NT2/D1 (cell line): Measurements from ENCODE around the gene IL17A.

ENCODE experiments used
- SUZ12 ChIP-seq: IDR thresholded peaks from 2 replicates; pipeline ENCODE4 v1.6.1; 2011; ENCODE audit not compliant: insufficient read length, insufficient read depth; ENCODE audit errors: extremely low read depth
- YY1 ChIP-seq: IDR thresholded peaks from 2 replicates; pipeline ENCODE4 v1.6.1; 2011; ENCODE audit not compliant: insufficient read length, insufficient read depth
- ZNF274 ChIP-seq: IDR thresholded peaks from 2 replicates; pipeline ENCODE4 v1.6.1; 2011; ENCODE audit warnings: mild to moderate bottlenecking, low read depth, low read length

DNA sequence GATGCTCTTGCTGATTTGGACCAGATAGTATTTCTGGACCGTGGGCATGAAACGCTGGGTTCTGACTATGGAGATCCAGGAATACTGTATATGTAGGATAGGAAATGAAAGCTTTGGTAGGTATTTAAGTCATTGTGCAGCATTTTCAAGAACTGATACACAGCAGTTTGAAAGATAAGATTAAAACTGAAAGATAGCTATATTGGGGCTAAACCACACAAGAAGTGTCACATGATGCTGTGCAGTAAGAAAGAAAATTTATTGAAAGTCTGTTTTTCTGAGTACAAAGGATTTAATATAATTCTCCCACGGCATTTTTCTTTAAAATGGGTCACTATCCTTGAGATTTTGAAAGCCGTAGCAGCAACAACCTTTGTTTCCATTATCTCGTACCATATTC is 305 bp downstream of the IL17A start:
- TF ChIP-seq ZNF274 (no peak), YY1 (no peak), SUZ12 (no peak)
